NCI-H345 treated with DMSO at 0.1 percent for 48 hours (cell line): ENCODE results near the gene ZNF468.
"Not testable (repeated sequence)": the region's sequence is repeated elsewhere in the genome, so short reads cannot be mapped to it uniquely, and the experiment has no call there.

Experiments
- DNase-seq: peaks from one replicate; lab custom pipeline; 2025; ENCODE audit not compliant: unreplicated experiment; lab: John Stamatoyannopoulos, UW

The ZNF468 gene

DNA sequence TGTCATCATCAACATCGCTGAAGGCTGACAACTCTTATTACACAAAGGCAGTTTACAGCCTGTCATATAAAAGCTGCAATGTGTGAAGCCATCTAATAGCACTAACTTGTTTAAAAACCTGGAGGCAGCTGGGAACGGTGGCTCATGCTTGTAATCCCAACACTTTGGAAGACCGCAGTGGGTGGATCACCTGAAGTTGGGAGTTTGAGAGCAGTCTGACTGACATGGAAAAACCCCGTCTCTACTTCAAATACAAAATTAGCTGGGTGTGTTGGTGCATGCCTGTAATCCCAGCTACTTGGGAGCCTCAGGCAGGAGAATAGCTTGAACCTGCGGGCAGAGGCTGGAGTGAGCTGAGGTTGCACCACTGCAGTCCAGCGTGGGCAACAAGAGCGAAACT is 27.6 kb downstream of the ZNF468 start:
- DNase-seq, result not testable (repeated sequence)

DNA sequence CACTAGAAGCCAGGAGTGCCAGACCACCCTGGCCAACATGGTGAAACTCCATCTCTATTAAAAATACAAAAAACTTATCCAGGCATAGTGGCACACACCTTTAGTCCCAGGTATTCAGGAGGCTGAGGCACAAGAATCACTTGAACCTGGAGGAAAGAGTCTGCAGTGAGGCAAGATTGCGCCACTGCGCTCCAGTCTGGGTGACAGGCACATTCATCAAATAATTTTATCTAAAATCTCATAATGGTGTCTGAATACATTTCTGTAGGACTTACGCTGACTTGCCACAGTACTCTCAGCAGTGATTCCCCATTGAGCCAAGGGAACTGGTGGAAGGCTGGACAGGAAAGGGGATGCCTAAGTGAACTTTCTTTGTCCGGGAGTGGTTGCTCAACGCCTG is 31.7 kb downstream of the ZNF468 start:
- DNase-seq, result no peak

DNA sequence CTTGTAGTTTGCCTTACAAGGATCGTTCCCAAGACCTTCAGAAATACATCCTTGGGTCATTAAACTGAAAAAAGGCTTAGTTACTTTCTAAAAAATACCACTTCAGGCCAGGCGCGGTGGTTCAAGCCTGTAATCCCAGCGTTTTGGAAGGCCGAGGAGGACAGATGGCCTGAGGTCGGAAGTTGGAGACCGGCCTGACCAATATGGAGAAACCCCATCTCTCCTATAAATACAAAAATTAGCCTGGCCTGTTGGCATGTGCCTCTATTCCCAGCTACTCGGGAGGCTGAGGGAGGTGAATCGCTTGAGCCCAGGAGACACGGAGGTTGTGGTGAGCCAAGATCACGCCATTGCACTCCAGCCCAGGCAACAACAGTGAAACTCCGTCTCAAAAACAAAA is 33.7 kb downstream of the ZNF468 start:
- DNase-seq, result no peak

DNA sequence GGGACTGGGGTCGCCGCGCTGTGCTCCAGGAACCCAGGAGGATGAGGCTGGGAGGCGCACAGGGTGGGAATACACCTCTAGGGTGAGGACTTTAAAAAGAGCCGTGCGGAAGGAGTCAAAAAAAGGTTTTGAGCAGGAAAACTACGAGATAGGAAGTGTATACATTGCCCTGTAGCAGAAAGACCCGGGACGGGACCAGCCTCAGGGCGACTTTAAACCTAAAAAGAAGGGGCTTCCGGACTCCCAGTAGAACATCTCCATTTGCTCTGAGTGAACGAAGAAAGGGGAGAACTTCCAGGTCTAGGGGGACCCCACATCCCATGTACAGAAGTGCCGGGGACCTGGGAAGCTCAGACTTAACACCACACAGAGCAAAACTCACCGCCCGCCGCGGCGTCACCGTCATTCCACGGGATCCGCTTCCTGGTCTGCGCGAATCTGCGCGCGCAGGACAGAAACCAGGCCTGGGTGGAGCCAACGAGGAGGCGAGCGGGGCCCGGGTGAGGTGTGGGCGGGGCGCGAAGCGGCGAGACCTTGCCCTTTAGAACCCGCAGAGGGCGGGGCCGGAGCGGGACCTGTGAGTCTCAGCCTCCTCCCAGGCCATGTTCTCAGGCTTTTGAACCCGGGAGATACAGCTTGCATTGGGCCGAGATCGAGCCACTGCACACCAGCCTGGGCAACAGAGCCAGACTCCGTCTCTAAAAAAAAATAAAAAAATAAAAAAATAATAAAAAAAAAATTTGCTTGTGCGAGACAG is 36.0 kb downstream of the ZNF468 start, which contains the start of gene ZNF28:
ZNF28 (minus strand) TSS at position 430 of the 757 bp plus-strand sequence. CDS start 3,675 bp downstream, outside the sequence.
- DNase-seq, result not testable (repeated sequence)

DNA sequence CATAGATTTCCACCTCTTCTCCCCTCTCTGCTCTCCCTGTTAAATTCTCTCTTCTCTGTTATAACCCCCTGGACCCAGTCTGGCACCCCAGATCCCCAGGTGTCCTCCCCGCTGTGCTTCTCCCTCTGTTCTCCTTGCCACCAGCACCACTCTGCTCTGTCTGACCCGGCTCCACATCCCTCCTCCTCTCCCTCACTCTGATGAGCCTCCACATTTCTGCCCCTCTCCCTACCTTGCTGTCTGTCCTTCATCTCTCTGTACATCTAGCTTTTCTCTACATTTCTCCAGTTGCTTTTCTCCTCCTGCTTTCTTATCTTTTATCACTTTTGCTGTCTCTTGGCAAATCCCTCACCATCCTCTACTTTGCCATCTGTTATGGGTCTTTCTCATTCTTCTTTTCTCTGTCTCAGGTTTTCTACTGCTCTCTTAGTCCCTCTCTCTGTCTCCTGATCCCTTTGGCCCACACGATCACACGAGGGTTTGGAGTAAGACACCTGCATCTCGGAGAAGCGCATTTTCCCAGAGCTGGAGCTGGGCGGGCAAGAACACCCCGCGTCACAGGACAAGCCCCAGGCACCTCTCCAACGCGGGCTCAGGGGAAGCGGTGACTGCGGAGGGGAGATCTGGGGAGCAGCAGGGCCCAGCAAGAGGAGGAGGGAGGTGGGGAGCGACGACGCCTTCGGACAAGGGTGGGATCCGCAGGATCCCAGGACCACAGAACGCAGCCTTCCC is 36.8 kb downstream of the ZNF468 start:
- DNase-seq, result not testable (repeated sequence)

DNA sequence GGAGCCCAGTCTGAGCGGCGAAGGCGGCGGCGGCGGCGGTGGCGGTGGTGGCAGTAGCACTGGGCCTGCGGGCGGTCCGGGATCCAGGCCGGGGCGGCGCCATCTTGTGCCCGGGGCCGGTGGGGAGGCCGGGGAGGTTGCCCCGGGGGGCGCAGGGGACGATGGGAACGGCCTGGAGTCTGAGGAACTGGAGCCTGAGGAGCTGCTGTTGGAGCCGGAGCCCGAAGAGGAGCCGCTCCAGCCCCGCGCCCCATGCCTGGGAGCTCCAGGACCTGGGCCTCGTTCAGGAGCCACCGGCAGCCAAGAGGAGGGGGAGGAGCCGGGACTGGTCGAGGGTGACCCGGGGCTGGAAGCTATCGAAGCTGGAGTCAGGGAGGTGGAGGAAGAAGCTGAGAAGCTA is 47.6 kb downstream of the ZNF468 start:
- no peak for DNase-seq

DNA sequence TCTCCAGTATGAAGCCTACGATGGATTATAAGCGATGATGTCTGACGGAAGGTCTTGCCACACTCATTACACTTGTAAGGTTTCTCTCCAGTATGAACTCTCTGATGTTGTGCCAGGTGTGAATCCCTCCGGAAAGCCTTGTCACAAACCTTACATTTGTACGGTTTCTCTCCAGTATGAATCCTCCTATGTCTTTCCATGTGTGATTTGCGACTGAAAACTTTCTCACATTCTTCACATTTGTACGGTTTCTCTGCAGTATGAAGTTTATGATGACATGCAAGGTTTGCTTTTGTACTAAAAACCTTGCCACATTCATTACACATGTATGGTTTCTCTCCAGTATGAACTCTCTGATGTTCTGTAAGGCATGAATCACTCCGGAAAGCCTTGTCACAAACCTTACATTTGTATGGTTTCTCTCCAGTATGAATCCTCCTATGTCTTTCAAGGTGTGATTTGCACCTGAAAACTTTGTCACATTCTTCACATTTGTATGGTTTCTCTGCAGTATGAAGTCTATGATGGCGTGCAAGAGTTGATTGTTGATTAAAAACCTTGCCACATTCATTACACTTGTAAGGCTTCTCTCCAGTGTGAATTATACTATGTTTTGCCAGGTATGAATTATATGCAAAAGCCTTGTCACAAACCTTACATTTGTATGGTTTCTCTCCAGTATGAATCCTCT is 57.3 kb downstream of the ZNF468 start:
- DNase-seq, result not testable (repeated sequence)

DNA sequence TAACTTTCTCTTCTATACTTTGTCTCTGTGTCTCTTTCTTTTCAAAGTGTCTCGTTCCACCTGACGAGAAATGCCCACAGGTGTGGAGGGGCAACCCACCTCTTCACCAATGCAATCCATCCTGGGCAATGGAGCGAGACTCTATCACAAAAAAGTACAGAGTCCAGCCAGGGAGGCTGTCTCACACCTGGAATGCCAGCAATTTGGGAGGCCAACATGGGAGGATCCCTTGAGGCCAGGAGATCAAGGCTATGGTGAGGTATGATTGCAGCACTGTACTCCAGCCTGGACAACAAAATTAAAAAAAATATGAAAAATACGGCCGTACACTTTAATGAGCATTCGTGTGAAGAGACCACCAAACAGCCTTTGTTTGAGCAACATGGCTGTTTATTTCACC is 68.0 kb downstream of the ZNF468 start:
- no peak for DNase-seq
